A673 (cell line): Measurements from ENCODE around the gene PLA2G4B. TPM values are rescaled to one million over a fixed set of nuclear protein-coding genes. Genes with fewer than 3 reads are reported as not detected.

ENCODE experiments used
- BruUV-seq: library from RNA; stranded (reverse); fragments of 400-500 nt; replicated peaks from 2 replicates; lab custom pipeline; 2021; lab: Mats Ljungman, UMichigan
- CTCF ChIA-PET: fragments of 300-600 bp; sonication (Branson Sonifier 250); formaldehyde crosslinking; loops from one replicate; lab custom pipeline; 2022; ENCODE audit warnings: antibody characterized with exemption; lab: Charles Lee
- POLR2A ChIA-PET: fragments of 300-600 bp; sonication (Branson Sonifier 250); formaldehyde crosslinking; loops from one replicate; lab custom pipeline; 2022; ENCODE audit warnings: antibody characterized with exemption; ENCODE audit not compliant: low non-redundant PET; lab: Charles Lee
- DNase-seq: peaks from one replicate; pipeline ENCODE4 v3.0.0-alpha.2; 2015; ENCODE audit warnings: low spot score
- H3K27ac ChIP-seq: fragments of 200-600 bp; sonication (generic); 2 replicates; pipeline ENCODE4 v1.5.1; 2016; ENCODE audit warnings: mixed run types, low read depth, mild to moderate bottlenecking, mixed read lengths, antibody characterized with exemption, low read length; ENCODE audit not compliant: poor library complexity, severe bottlenecking
- H3K27me3 ChIP-seq: fragments of 200-600 bp; sonication (generic); replicated peaks from 2 replicates; pipeline ENCODE4 v1.6.1; 2017; ENCODE audit warnings: mixed run types, low read depth, mild to moderate bottlenecking, mixed read lengths, antibody characterized with exemption, low read length; ENCODE audit not compliant: insufficient read depth, poor library complexity
- H3K36me3 ChIP-seq: fragments of 200-600 bp; sonication (generic); 2 replicates; pipeline ENCODE4 v1.6.1; 2016; ENCODE audit warnings: mixed run types, mild to moderate bottlenecking, mixed read lengths, antibody characterized with exemption, low read length; ENCODE audit not compliant: insufficient read depth, poor library complexity, severe bottlenecking
- H3K4me1 ChIP-seq: fragments of 200-600 bp; sonication (generic); 2 replicates; pipeline ENCODE4 v1.6.1; 2017; ENCODE audit warnings: mixed run types, mild to moderate bottlenecking, mixed read lengths, antibody characterized with exemption, low read length; ENCODE audit not compliant: insufficient read depth, poor library complexity, severe bottlenecking
- H3K4me3 ChIP-seq: fragments of 200-600 bp; sonication (generic); 2 replicates; pipeline ENCODE4 v1.5.1; 2016; ENCODE audit warnings: low read depth, mixed run types, mild to moderate bottlenecking, mixed read lengths, low read length; ENCODE audit not compliant: poor library complexity, severe bottlenecking
- H3K9me3 ChIP-seq: fragments of 200-600 bp; sonication (generic); 2 replicates; pipeline ENCODE4 v1.6.1; 2016; ENCODE audit warnings: mixed run types, low read depth, mild to moderate bottlenecking, mixed read lengths, antibody characterized with exemption, low read length; ENCODE audit not compliant: poor library complexity, severe bottlenecking
- CTCF ChIP-seq: fragments of 300-800, 200-600 bp; sonication (generic); conservative IDR thresholded peaks from 2 replicates; pipeline ENCODE4 v1.5.1; 2017; ENCODE audit warnings: low read depth, mild to moderate bottlenecking, antibody characterized with exemption, low read length, moderate library complexity, mixed read lengths
- EZH2 ChIP-seq: fragments of 200-600 bp; sonication (generic); IDR thresholded peaks from 2 replicates; pipeline ENCODE4 v1.6.1; 2017; ENCODE audit warnings: borderline replicate concordance, low read depth, mild to moderate bottlenecking, mixed read lengths, antibody characterized with exemption, low read length; ENCODE audit not compliant: poor library complexity, severe bottlenecking
- intact Hi-C: fragments of 100-400 bp; cut with micrococcal nuclease; formaldehyde crosslinking; loops from one replicate; pipeline ENCODE4 v1.10.0; 2022; ENCODE audit not compliant: unreplicated experiment
- total RNA-seq: library from RNA; stranded (reverse); gene quantifications from 2 replicates; pipeline ENCODE4 v1.2.3, GENCODE V29; 2021

Gene PLA2G4B
- total RNA-seq, 1 experiment from 2014 or later = 7.4 TPM

GRCh38 chr15:41844814-41845213, 6.2 kb downstream of the PLA2G4B start:
- no TSS peak for BruUV-seq
- POLR2A ChIA-PET = no interaction called here

GRCh38 chr15:41847206-41847605, 8.6 kb downstream of the PLA2G4B start:
- Histone ChIP-seq H3K27ac (no peak overlapping the region), H3K4me1 (no peaks in the 10 kb centered on the region), H3K4me3 (no peak overlapping the region), H3K27me3 (no peaks in the 10 kb centered on the region), H3K36me3 (peaks cover 9% of the 10 kb centered on the region), H3K9me3 (no peaks in the 10 kb centered on the region)
- no TSS peak for BruUV-seq
- intact Hi-C loops = no loop called here
- TF ChIP-seq EZH2 = no peak
- TF ChIP-seq CTCF = no peak
- ChIA-PET POLR2A (no interaction called here), CTCF (no interaction called here)
- no peak for DNase-seq

More at GRCh38 chr15:41844814-41845213, 6.2 kb downstream of the PLA2G4B start:
- Histone ChIP-seq H3K4me3 (no peak overlapping the region), H3K27ac (no peak overlapping the region), H3K4me1 (peaks cover 4% of the 10 kb centered on the region), H3K27me3 (no peaks in the 10 kb centered on the region), H3K36me3 (peaks cover 9% of the 10 kb centered on the region), H3K9me3 (no peaks in the 10 kb centered on the region)
- DNase-seq = no peak
- CTCF ChIA-PET = no interaction called here
- no peak for TF ChIP-seq CTCF
- TF ChIP-seq EZH2 = no peak
- intact Hi-C loops = no loop called here

GRCh38 chr15:41847981-41848380, 9.3 kb downstream of the PLA2G4B start:
- no peak for DNase-seq
- no peaks in the 10 kb centered on the region for H3K27me3 ChIP-seq
- intact Hi-C loops = no loop called here
- no peaks in the 10 kb centered on the region for H3K4me1 ChIP-seq
- TF ChIP-seq CTCF = no peak
- TF ChIP-seq EZH2 = no peak
- BruUV-seq = no TSS peak
- H3K36me3 ChIP-seq = peaks cover 9% of the 10 kb centered on the region
- ChIA-PET CTCF (no interaction called here), POLR2A (no interaction called here)
- no peak overlapping the region for H3K4me3 ChIP-seq
- no peaks in the 10 kb centered on the region for H3K9me3 ChIP-seq
- no peak overlapping the region for H3K27ac ChIP-seq
